Measurements from ENCODE around the gene NBPF26. TPM values are rescaled to one million over a fixed set of nuclear protein-coding genes. Genes with fewer than 3 reads are reported as not detected.
A peak's percentile ranks its signal among the peaks of the same experiment; 100 is the strongest.
"Not testable (repeated sequence)": the region's sequence is repeated elsewhere in the genome, so short reads cannot be mapped to it uniquely, and the experiment has no call there.

Gene NBPF26
- 11.4 and 15.2 TPM in 2 replicates for total RNA-seq (2014; rRNA removed; shearing (Covaris generic); ENCODE audit: low replicate concordance)

- peak within 1 kb of the TSS; percentile 59 for H3K4me3 ChIP-seq
- not testable (repeated sequence) for H3K27me3 ChIP-seq, H3K36me3 ChIP-seq, H3K9me3 ChIP-seq
- DNase-seq: peak; percentile 87
These were observed at the start of gene NBPF26 for GRCh38 chr1:120723715-120724402. Gene NBPF26, plus strand, starts transcription at chr1:120723945.

GRCh38 chr1:120680106-120680819, 43.5 kb upstream of the NBPF26 start:
- not testable (repeated sequence) for H3K27me3 ChIP-seq, DNase-seq, H3K36me3 ChIP-seq, H3K4me3 ChIP-seq, H3K9me3 ChIP-seq

DNA sequence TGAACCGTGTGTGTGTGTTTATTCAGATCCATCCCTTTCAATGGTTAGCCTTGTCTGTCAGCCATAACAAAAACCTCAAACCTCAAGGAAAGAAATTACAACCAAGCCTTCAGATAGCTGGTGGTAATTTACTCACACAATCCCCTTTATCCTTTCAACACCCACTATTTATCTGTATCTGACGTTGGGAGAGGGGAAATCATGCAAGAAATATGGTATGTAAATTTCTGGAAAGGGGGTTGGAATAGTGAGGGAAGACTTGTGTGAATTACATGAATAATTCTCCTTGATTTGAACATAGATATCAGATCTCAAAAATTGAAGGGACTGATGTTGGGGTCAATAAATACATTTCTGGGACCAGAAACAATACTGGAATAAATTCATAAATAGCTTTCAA, 42.8 kb upstream of the NBPF26 start:
- H3K27me3 ChIP-seq, DNase-seq, H3K36me3 ChIP-seq, H3K9me3 ChIP-seq, H3K4me3 ChIP-seq: not testable (repeated sequence)

DNA sequence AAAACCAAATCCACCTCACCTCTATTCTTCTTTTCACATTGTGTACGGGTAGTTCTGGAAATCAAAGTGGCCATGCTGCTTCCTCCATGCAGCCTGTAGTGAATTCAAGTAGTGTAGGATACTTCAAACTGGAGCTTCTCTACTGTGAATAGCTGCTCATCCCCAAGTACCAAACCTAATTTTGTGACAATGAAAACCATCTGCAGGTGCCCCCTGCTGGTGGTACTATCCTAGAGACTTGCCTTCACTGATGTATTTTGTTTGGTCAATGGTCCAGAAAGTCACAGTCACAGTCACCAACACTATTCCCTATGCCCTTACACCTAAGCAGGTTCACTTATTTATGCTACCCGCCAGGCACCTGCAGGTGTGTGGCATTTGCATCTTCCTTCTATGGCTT, 39.3 kb upstream of the NBPF26 start:
- not testable (repeated sequence) for H3K9me3 ChIP-seq, H3K36me3 ChIP-seq, H3K27me3 ChIP-seq, DNase-seq, H3K4me3 ChIP-seq

GRCh38 chr1:120685622-120686021, 38.1 kb upstream of the NBPF26 start:
- H3K4me3 ChIP-seq, H3K36me3 ChIP-seq, DNase-seq, H3K9me3 ChIP-seq, H3K27me3 ChIP-seq: not testable (repeated sequence)

DNA sequence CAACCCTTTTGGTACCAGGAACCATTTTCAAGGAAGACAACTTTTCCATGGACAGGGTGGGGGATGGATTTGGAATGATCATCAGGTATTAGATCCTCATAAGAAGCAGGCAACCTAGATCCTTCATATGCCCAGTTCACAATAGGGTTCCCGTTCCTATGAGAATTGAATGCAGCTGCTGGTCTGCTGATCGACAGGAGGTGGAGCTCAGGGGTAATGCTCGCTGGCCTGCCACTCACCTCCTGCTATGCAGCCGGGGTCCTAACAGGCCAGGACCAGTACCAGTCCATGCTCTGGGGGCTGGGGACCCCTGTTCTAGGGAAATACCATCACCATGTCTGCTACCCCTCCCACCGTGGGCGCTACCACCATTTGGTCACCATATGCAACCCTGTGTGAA, 36.5 kb upstream of the NBPF26 start:
- not testable (repeated sequence) for H3K9me3 ChIP-seq, H3K4me3 ChIP-seq, H3K36me3 ChIP-seq, H3K27me3 ChIP-seq, DNase-seq

- not testable (repeated sequence) for H3K4me3 ChIP-seq, H3K27me3 ChIP-seq, H3K9me3 ChIP-seq, H3K36me3 ChIP-seq
- DNase-seq: peak; percentile 34
These were observed 22.8 kb upstream of the NBPF26 start for GRCh38 chr1:120700807-120701562.

- not testable (repeated sequence) for DNase-seq, H3K4me3 ChIP-seq
These were observed 409 bp upstream of the NBPF26 start for GRCh38 chr1:120723358-120723714.

GRCh38 chr1:120724507-120724906, 762 bp downstream of the NBPF26 start:
- not testable (repeated sequence) for H3K9me3 ChIP-seq, H3K36me3 ChIP-seq, H3K27me3 ChIP-seq
- peak overlapping the region; percentile 59 for H3K4me3 ChIP-seq
- peak; percentile 39 for DNase-seq

More at GRCh38 chr1:120723358-120723714, 409 bp upstream of the NBPF26 start:
- not testable (repeated sequence) for H3K27me3 ChIP-seq, H3K36me3 ChIP-seq, H3K9me3 ChIP-seq

- H3K9me3 ChIP-seq, H3K27me3 ChIP-seq, DNase-seq, H3K36me3 ChIP-seq, H3K4me3 ChIP-seq: not testable (repeated sequence)
These were observed 5.1 kb downstream of the NBPF26 start for GRCh38 chr1:120728811-120729210.

- H3K36me3 ChIP-seq, H3K4me3 ChIP-seq, H3K27me3 ChIP-seq, H3K9me3 ChIP-seq, DNase-seq: not testable (repeated sequence)
These were observed 45.3 kb downstream of the NBPF26 start for GRCh38 chr1:120769090-120769489.

- H3K9me3 ChIP-seq, H3K4me3 ChIP-seq, DNase-seq, H3K36me3 ChIP-seq, H3K27me3 ChIP-seq: not testable (repeated sequence)
These were observed 81.7 kb downstream of the NBPF26 start for GRCh38 chr1:120805452-120805851.

GRCh38 chr1:120811822-120812221, 88.1 kb downstream of the NBPF26 start:
- peak; percentile 24 for DNase-seq
- H3K9me3 ChIP-seq, H3K36me3 ChIP-seq: not testable (repeated sequence)

DNA sequence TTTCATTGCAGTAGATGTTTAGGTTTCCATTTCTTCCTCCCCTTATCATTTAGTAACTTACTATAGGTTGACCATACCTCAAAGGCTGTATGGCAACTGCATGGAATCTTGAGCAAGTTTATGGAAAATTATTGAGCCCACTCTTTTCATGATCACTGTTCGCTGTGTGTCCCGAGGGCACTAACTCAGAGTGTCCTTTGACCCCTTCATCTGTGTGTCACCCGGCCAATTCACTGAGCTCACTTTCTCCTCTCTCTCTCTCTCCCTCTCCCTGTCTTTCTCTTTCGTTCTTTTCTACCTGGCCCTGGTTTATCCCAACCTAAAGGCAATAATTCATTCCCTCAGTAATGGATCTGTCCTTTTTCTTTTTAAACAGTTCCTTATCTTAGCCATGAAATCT, 101.3 kb downstream of the NBPF26 start:
- not testable (repeated sequence) for H3K9me3 ChIP-seq, H3K4me3 ChIP-seq, H3K27me3 ChIP-seq, DNase-seq, H3K36me3 ChIP-seq

More at GRCh38 chr1:120811822-120812221, 88.1 kb downstream of the NBPF26 start:
- not testable (repeated sequence) for H3K27me3 ChIP-seq, H3K4me3 ChIP-seq

DNA sequence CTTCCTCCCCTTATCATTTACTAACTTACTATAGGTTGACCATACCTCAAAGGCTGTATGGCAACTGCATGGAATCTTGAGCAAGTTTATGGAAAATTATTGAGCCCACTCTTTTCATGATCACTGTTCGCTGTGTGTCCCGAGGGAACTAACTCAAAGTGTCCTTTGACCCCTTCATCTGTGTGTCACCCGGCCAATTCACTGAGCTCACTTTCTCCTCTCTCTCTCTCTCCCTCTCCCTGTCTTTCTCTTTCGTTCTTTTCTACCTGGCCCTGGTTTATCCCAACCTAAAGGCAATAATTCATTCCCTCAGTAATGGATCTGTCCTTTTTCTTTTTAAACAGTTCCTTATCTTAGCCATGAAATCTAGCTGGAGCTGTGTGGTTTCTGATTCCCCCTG, 102.9 kb downstream of the NBPF26 start:
- not testable (repeated sequence) for H3K4me3 ChIP-seq, H3K27me3 ChIP-seq, H3K9me3 ChIP-seq, DNase-seq, H3K36me3 ChIP-seq

DNA sequence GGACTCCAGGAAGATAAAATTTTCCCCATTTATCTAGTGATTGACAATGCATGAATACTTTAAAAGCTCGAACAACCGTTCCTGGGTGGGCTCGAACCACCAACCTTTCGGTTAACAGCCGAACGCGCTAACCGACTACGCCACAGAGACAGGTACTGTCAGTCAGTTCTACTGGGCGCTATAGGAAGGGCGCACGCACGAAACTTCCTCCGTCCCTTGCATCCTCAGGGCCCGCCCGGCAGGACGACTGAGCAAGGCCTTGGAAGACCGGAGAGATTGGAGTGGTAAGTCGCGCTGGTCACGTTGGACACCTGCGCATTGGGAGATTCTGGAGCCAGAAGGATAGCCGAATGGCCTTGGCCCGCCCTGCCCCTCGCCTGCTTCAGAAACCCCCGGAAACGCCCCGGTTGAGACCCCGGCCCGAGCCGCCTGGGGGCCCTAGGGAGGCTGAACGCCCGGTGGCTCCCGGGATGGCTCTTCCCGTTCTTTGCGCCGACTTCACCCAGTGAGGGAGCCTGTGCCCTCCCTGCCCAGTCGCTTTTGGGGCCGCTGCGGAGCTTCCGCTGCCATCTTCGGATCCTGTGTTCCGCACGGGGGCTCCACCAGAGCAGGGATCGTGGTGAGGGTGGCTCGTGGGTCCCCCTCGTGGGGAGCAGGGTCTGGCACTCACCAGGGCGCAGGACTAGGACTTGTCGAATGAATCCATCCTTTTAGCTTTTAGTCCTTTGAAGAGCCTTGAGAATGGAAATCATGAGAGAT, 120.6 kb downstream of the NBPF26 start:
- not testable (repeated sequence) for H3K27me3 ChIP-seq, H3K9me3 ChIP-seq, H3K36me3 ChIP-seq
- peak; percentile 80 for DNase-seq
- peak overlapping the region; percentile 71 for H3K4me3 ChIP-seq

DNA sequence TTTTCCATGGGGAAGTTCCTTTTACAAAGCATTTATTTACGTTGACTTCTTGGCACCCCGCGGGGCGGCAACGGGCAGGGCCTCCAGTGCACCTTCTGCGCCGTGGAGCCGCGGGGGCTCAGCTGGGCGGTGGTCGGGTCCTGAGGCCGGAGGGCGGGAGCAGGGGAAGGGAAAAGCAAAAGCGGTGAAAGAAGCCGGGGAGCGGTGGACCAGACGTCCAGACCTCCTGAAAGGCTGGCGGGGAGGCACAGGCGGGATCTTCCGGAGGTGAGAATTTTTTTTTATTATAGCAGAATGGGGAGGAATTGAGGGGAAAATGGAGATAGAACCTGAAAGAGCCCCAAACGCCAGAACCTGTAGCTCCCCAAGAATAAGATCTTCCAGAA, 121.2 kb downstream of the NBPF26 start:
- not testable (repeated sequence) for H3K36me3 ChIP-seq, DNase-seq, H3K9me3 ChIP-seq, H3K4me3 ChIP-seq, H3K27me3 ChIP-seq

Data from MG63 (cell line).